Loucy (cell line): Measurements from ENCODE around the gene BPIFB3.

Experiments used
- CTCF ChIP-seq: fragments of 200-600 bp; sonication (generic); conservative IDR thresholded peaks from 2 replicates; pipeline ENCODE4 v1.5.1; 2014; ENCODE audit warnings: mild to moderate bottlenecking, antibody characterized with exemption, low read length
- EZH2phosphoT487 ChIP-seq: fragments of 200-600 bp; IDR thresholded peaks from 2 replicates; pipeline ENCODE4 v1.6.1; 2018; ENCODE audit warnings: antibody characterized with exemption, mild to moderate bottlenecking, moderate library complexity, borderline replicate concordance

DNA sequence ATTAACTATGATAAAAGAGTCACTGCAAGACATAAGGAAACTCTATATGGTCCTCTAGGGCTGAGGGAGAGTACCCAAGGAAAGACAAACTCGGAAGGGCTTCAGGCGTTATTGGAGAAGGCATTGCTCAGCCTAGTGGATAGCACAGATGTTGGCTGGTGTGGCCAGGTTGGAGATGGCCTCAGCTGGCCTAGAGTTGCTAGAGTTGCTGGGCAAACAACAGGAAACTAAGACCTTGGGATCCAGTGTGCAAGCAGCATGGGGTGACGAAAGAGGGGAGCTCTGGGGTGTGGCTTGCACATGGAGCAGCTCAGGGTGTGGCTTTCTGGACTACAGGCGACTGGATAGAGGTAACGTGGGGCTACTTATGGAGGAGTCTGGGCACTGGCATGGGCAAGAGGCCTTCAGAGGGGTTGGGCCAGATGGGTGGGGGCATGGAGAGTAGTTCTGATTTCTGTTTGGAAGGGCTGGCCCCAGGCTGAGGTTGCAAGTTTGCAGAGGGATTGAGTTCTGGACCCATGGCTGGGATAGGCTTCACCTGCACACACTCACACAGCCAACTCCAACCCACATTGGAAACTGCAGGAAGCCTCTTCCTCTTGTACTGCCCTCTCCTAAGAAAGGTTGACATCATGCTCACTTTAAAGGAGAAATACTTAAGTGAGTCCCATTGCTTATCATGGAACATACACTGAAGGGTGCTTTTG, 27.5 kb upstream of the BPIFB3 start:
- TF ChIP-seq CTCF (no peak), EZH2phosphoT487 (no peak)
